Fibroblast of peridontal ligament (primary cell): ENCODE results near the gene SEC14L3.
"Not testable (repeated sequence)": the region's sequence is repeated elsewhere in the genome, so short reads cannot be mapped to it uniquely, and the experiment has no call there.

ENCODE experiments used
- DNase-seq: peaks from one replicate; pipeline ENCODE4 v3.0.0-alpha.2; 2010; ENCODE audit errors: extremely low read depth

Gene SEC14L3

DNA sequence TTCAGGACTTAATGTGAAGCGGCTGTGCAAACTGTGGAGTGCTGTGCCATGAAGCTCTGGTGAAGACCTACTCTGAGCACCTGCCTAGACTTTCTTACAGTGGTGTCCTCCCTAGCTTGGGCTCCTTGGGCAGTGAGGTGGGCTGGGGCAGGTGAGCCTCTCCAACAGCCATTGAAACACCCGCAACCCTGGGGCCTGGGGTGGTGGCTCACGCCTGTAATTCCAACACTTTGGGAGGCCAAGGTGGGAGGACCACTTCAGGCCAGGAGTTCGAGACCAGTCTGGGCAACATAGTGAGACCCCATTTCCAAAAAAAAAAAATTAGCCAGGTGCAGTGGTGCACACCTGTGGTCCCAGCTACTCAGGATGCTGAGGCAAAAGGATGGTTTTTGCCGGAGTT lies 14.3 kb upstream of the SEC14L3 start:
- no peak for DNase-seq

DNA sequence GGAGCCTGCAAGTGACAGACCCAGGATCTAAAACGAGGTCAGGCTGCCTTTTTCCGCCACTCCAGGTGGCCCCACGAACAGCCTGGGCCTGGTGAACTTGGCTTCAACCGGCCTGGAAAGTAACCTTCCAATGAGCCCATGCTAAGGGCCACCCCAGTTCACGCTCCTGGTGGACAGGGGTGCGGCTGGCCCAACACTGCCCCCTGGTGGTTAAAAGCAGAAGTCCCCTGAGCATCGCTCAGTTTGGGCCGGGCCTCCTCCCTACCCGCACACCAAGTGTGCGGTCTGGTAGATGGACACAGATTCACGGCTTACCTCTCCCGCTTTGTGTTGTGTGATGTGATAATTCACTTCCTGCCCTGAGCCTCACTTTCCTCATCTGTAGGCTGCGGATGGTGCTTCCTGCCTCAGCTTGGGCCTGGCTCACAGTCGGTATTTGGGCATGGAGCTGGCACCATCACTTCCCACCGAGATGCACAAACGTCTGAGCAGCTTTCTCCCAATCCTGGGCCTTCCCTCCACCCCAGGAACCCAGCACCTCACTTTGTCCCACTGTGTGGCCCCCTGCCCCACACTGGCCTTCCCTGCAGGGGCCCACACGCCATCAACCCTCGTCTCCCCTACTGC lies 13.7 kb upstream of the SEC14L3 start:
- DNase-seq: peak; percentile 44

DNA sequence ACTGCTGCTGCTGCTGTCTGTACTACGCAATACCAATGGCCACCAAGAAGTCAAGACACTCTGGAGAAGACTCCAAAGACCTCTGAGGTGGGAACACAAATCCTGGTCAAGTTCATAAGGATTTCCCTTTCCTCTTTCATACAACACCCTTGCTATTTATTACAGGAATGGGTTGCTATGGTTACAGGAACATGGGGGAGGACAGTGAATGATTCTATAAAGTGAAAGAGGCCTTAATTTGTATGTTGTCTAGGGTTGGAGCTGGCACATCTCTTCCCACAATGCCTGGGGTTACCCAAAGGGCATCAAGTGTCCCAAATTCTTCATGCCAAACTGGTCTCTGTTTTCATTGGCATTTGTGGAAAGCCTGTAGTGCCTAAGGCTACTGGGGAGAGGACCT lies 11.4 kb upstream of the SEC14L3 start:
- no peak for DNase-seq

DNA sequence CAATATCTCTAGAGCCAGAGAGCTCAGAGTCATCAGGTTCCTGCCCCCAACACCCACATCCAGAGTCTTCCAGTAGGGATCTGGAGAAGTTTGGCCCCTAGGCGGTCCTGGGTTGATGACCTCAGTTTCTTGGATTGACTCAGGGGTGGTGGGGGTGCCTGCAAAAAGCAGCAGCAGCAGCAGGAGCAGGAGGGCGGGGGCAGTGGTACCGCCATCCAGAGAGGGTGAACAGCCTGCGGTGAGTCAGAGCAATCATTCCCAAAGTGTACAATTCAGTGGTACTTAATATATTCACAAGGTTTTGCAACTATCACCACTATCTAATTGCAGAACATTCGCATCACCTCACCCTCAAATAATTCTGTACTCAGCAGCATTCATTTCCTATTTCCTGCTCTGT lies 9.9 kb upstream of the SEC14L3 start:
- DNase-seq: peak; percentile 7

DNA sequence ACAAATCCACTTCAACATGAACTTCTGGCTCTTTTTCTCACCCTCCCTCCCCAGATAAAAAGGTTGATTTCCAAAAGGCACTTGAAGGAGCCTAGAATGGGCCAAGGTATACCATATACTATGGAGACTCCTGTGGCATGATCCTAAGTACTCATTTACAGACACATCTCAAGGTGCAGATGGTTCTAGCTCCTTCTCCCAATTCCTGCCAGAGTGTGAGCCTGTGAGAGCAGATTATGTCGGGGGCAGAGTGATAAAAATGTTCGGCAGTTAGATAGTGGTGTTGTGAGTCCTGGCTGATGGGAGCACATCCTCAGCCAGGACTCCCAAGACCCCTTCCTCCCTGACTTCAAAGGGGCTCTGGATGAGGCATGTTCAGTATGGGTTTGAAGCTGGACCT lies 8.2 kb upstream of the SEC14L3 start:
- DNase-seq: no peak

DNA sequence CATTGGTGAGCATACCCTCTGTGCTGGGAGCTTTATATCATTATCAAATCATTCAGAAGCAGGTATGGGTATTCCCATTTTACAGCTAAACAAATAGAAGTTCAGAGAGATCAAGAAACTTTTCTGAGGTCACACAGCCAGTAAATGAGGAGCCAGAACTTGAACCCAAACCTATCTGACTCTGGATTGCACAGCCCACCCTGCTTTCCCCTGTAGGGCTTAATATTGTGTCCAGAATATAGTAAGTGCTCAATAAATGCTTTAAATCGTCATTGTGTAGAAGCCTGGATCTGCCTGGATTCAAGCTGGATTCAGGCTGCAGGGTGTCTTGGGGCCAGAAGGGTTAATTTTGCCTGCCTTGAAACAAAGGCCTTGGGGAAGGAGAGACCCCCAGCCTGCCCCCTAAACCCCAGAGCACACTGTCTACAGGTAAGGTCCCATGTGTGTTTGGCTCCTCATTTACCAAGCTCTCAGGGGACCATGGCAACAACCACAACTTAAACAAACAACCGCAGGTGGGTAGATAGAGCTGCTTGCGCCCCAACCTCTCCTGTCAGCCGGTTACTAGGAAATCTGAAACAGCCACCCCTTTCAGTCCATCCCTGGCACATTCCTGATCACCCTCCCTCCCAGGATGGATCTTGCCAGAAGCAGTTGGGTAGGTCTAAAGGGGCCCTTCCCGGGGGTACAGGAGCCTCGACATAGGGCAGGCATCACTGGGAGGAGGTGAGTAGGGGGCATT lies 3.0 kb upstream of the SEC14L3 start:
- no peak for DNase-seq

DNA sequence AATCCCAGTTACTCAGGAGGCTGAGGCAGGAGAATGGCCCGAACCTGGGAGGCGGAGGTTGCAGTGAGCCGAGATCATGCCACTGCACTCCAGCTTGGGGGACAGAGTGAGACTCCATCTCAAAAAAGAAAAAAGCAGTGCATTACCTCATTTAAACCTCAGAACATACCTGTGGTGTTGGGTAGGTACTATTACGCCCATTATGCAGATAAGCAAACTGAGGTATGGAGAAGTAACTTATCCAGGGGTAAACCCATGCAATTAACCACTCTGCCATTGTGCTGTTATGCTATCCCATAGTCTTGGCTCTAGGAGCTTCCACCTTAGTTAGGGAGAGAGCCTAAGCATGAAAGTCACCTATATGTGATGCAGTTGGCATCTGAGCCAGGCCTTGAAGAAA lies 2.3 kb upstream of the SEC14L3 start:
- DNase-seq: no peak

DNA sequence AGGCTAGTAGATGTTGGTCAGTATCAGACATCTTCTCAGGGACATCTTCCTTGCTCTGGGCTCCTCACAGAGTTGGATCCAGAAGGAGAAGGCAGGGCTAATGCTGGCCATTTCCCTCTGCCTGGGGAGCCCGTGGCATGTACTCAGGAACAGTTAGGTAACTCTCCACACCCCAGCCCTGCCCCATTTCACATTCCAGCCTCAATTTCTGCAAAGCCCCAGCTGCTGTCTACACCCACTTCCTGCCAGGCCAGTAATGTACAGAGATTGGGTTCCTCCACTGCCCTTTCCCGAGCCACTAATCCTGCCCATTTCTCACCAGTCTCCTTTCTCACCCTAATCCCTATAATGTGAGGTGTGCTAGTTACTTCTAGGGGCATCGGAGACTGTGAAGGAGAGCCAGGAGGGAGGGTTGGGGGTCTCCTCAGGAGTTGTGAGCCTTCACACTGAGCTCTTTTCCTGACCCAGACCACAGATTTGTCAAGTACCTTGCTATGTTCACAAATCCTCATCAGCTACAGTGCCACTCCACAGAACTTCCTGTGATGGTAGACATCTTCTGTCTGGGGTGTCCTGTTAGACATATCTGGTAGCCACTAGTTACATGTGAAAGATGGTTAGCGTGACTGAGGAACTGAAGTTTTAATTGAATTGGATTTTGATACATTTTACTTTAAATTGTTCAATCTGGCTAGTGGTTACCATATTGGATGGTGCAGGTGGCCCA lies 1.3 kb upstream of the SEC14L3 start:
- DNase-seq: no peak

DNA sequence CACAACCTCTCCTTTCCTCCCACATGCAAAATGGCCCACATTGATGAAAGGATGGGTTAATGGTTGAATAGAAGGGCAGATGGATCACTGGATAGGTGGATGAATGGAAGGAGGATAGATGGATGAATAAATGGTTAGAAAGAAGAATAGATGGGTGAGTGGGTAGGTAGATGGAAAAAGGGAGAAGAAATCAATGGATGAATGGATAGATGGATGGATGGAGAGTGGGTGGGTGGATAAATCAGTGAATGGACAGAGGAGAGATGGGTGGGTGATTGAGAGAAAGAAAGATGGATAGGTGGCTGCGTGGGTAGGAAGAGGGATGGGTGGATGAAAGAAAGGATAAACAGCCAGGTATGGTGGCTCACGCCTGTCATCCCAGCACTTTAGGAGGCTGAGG lies 1.2 kb downstream of the SEC14L3 start:
- DNase-seq: no peak

DNA sequence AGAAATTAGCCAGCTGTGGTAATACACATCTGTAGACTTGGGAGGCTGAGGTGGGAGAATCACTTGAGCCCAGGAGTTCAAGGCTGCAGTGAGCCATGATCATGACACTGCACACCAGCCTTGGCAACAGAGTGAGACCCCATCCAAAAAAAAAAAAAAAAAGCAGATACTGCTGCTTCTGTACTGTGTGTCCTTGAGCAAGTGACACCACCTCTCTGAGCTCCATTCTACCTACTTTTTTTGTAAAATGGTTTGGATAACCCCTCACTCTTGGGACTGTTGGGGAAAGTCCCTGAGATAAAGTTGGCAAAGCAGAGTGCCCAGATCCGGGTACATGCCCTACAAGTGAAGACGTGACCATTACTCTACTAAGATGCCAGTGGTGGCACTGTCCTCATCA lies 2.7 kb downstream of the SEC14L3 start:
- no peak for DNase-seq

DNA sequence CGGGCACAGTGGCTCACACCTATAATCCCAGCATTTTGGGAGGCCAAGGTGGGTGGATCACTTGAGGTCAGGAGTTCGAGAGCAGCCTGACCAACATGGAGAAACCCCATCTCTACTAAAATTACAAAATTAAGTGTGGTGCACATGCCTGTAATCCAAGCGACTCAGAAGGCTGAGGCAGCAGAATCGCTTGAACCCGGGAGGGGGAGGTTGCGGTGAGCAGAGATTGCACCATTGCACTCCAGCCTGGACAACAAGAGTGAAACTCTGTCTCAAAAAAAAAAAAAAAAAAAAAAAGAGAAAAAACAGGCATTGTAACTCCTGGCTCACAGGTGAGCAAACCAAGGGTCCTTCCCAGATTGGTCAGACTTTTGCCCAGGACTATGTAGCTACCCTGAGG lies 11.3 kb downstream of the SEC14L3 start:
- DNase-seq: not testable (repeated sequence)

DNA sequence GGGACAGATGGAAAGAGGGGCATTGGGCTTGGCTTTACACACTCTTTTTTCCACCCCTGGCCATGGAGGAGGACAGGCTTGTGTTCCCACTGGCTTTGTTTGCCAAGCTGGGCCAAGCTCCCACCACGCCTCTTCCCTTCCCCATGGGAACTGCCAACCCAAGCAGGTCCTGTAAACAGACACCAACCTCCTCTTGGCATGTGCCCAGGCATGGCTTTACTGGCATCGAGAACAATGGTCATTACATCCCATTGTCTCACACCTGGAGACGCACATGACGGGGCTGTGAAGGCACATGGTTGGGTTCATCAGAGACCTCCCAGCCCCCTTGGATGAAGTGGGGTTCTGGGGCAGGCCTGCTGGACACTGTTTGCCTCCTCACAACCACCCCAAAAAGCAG lies 11.7 kb downstream of the SEC14L3 start:
- no peak for DNase-seq

DNA sequence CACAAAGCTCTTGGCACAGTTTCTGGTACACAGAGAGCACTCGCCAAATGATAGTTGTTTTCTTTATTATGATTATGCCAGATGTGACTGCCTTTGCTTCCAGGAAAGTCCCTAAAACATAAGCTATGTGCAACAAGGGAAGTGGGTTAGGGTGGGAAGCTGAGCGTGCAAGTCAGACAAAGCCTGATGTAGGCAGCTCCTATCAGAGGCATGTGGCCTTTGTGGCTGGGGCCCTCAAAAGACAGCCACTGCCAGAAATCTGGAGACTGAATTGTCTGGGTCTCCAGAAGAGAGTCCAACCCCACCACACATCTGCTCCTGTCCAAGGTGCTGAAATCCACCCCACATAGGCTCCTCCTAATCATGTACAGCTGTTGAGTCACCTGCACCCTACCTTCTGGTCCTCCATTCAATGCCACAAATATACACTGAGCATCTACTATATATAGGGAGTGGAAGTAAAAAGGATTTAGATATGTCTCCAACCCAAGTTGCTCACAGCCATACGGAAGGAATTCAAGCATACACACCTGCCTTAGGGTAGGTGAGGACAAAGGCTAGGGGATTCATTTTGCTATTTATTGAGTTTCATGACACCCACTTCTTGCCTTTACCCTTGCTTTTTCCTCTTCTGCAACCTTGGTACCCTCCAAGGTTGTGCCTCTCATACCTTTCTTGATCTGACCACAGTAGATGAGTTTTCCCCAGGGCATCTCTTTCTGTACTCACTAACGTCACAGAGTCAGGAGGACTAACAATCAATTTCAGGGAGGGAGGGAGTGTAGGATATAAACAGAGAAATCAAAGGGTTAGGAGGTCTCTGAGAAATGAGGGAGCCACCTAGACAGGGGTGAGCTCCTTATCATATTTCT lies 12.4 kb downstream of the SEC14L3 start:
- no peak for DNase-seq

DNA sequence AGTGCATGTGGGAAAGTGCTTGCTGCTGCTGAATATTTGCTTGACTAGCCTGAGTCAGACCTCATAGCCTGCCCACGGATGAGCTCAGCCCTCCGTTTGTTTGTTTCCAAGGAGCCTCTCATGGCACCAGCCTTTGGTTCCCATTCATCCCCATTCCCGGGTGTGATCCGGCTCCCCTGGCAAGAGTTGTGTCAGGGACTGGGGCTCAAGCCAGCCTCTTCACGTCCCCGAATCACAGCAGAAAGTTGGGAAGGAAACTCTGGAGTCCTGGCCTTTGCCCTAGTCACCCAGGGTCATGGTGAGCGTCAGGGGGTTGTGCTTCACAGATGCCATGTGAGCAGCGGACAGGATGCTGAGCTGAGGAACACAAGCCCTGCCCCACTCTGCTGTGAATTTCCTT lies 13.8 kb downstream of the SEC14L3 start:
- no peak for DNase-seq

DNA sequence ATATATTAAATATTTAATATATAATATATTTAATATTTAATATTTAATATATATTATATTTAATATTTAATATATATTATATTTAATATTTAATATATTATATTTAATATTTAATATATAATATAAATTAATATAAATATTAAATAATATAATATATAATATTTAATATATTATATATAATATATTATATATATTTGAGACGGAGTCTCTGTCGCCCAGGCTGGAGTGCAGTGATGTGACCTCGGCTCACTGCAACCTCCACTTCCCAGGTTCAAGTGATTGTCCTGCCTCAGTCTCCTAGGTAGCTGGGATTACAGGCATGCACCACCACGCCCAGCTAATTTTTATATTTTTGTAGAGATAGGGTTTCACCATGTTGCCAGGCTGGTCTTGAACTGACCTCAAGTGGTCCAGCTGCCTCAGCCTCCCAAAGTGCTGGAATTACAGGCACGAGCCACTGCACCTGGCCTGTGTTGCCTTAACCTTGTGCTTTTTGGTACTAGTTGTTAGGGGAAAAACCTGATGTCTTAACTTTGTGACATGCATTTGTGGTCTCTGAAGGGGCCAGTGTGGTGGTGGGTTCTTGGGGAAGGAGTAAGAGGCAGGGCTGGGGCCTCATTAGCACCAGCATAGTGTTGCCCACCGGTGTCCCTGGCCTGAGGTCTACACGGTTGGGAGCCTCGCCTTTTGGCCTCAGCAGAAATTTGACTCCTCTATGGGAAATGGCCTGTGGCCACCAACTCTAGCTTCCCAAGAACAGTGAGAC lies 16.6 kb downstream of the SEC14L3 start:
- no peak for DNase-seq

DNA sequence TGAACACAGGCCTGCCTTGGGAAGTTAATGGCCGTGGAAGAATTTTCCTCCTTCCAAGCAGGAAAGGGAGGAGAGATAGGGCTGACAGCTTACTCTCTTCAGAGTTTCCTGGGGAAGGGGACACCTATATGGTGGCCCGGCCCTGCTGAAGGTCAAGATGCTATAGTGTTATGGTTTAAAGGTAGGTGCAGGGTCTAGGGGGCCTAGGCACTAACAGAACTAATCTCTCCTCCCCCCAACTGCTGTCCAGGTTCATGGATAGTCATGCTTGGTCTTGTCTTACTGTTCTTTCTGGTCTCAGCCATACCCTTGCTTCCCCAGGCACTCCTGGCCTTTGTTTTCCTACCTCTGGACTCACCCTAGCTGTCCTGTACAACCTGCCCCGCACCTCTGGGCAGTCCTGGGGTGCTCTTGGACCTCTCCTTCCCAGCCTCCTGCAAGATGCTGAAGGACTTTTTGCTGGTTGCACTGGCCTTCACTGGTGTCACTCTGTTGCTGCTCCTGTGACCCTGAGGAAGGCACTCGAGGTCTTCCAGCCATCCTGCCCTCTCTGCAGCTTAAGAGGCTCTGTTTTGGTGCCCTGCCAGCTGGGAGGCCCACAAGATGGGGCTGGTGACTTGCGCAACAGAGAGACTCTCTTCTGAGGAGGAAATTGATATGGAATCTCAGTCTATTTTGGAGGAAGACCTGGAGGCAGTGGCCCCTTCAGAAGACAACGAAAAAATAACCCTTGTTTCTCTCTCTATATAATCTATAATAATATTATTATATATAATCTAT lies 17.9 kb downstream of the SEC14L3 start:
- no peak for DNase-seq

DNA sequence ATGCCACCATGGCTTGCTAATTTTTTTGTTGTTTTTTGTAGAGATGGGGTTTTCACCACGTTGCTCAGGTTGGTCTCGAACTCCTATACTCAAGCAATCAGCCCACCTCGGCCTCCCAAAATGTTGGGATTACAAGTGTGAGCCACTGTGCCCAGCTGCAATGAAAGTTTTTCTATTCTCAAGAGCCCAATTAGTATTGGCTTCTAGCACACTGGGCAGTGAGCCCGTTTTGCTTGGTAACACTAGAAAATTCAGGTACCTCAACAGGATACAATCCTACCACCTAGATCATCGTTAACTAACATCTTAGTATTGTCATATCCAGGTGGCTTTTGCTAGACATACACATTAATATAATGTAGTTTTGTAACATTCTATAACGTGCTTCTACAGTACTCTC lies 19.0 kb downstream of the SEC14L3 start:
- no peak for DNase-seq

DNA sequence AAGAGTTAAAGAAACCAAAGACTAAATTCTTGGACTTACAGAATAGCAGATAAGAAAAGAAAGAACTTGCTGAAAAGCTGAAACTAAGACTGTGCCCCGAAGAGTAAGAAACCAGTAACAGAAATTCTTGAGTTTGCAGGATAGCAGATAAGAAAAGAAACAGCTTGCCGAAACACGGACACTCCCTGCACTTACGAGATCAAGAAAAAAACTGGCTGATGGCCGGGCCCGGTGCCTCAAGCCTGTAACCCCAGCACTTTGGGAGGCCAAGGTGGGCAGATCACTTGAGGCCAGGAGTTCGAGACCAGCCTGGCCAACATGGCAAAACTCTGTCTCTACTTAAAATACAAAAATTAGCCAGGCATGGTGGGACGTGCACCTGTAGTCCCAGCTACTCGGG lies 20.3 kb downstream of the SEC14L3 start:
- not testable (repeated sequence) for DNase-seq

DNA sequence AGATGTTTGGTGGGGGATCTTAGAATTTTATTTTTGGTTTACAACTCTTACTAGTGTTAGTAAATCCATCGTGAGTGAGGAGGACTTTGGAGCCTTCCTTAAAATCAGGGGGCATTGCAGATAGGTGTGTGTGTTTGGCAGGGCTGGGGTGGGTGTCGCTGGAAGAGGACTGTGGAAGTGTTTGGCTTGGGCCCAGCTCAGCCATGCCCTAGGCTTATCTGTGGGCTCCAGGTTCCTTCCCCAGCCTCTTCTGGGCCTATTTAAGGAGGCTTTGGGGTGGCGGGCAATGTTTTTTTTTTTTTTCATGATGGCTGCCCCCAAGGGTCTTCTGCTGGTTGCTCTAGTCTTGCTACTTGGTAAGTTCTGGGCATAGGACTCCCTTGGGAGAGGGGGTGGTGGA lies 24.2 kb downstream of the SEC14L3 start:
- no peak for DNase-seq

DNA sequence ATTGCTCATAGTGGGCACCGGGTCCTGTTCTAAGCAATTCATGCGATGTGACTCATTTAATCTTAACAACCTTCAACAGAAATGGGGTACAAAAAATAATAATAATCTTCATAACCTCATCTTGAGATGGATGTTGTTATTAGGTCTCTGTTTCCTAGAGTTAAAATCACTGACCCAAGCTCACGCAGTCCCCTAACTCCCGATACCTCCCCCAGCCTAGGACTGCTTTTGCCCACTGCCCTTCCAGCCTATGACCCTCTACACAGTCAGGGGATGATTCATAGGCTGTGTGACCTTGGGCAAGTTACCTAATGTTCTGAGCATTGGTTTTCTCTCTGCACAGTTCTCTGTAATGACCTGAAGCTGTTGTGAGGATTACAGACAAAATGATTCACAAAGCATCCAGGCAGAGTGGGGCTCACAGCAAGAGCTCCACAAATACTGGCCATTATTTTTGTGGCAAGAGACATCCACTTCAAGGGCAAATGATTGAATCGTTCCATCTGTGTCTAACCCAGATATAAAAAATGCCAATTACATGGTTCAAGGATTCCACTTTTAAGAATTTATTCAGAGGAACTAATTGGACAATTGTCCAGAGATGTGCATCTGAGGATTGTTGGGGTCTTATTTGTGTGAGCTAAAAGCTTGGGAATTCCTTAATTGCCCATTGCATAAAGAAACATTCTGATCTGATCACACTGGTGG lies 26.2 kb downstream of the SEC14L3 start:
- no peak for DNase-seq
